Activated CD4-positive, alpha-beta T cell treated with anti-CD3 and anti-CD28 coated beads, Interleukin-2, amount 50 U/mL, for 4 hours (primary cell): ENCODE data around the gene UTS2B.

Experiments used
- DNase-seq, 2 experiments: peaks; one replicate each; pipeline ENCODE4 v3.0.0-alpha.2; 2020

Gene UTS2B

GRCh38 chr3:191329654-191330529 is at the start of gene UTS2B:
Gene UTS2B, minus strand, starts transcription at chr3:191330526. Its CDS starts 48,337 bp downstream, at chr3:191282189.
- DNase-seq = no peak

- DNase-seq = no peak
These were observed 49.7 kb upstream of the UTS2B start for GRCh38 chr3:191380001-191380400.

- no peak for DNase-seq
These were observed 49.1 kb upstream of the UTS2B start for GRCh38 chr3:191379446-191379845.

- DNase-seq = no peak
These were observed 48.0 kb upstream of the UTS2B start for GRCh38 chr3:191378142-191378812.

GRCh38 chr3:191376516-191377141 is 46.3 kb upstream of the UTS2B start:
- no peak for DNase-seq

- no peak for DNase-seq
These were observed 43.0 kb upstream of the UTS2B start for GRCh38 chr3:191373327-191373726.

- DNase-seq = no peak
These were observed 41.8 kb upstream of the UTS2B start for GRCh38 chr3:191372122-191372521.

GRCh38 chr3:191369616-191370010 is 39.3 kb upstream of the UTS2B start:
- no peak for DNase-seq

- DNase-seq = no peak
These were observed 38.7 kb upstream of the UTS2B start for GRCh38 chr3:191368755-191369615.

GRCh38 chr3:191366675-191367074 is 36.3 kb upstream of the UTS2B start:
- no peak for DNase-seq

- DNase-seq = no peak
These were observed 32.9 kb upstream of the UTS2B start for GRCh38 chr3:191363221-191363620.

- DNase-seq = no peak
These were observed 32.3 kb upstream of the UTS2B start for GRCh38 chr3:191362524-191363090.

- no peak for DNase-seq
These were observed 31.7 kb upstream of the UTS2B start for GRCh38 chr3:191362037-191362436.

GRCh38 chr3:191361456-191361855 is 31.1 kb upstream of the UTS2B start:
- no peak for DNase-seq

GRCh38 chr3:191360620-191361019 is 30.3 kb upstream of the UTS2B start:
- DNase-seq = no peak

- no peak for DNase-seq
These were observed 28.6 kb upstream of the UTS2B start for GRCh38 chr3:191358929-191359328.

- no peak for DNase-seq
These were observed 27.6 kb upstream of the UTS2B start for GRCh38 chr3:191357909-191358308.

GRCh38 chr3:191356631-191357439 is 26.5 kb upstream of the UTS2B start:
- DNase-seq = no peak

- no peak for DNase-seq
These were observed 25.1 kb upstream of the UTS2B start for GRCh38 chr3:191355406-191355805.

- DNase-seq = no peak
These were observed 22.9 kb upstream of the UTS2B start for GRCh38 chr3:191353022-191353777.

GRCh38 chr3:191352014-191352413 is 21.7 kb upstream of the UTS2B start:
- no peak for DNase-seq
